Keratinocyte (primary cell): Measurements from ENCODE around the gene FMO4. TPM values are rescaled to one million over a fixed set of nuclear protein-coding genes. Genes with fewer than 3 reads are reported as not detected.
"Not testable (repeated sequence)": the region's sequence is repeated elsewhere in the genome, so short reads cannot be mapped to it uniquely, and the experiment has no call there.

Source experiments
- DNase-seq: peaks from one replicate; pipeline ENCODE4 v3.0.0-alpha.2; 2011; ENCODE audit warnings: low read depth, missing footprints, low spot score
- FAIRE-seq: peaks from 2 replicates; lab custom pipeline; 2011; peaks lifted over from hg19 to GRCh38; lab: Jason Lieb, UNC
- H2AFZ ChIP-seq: 2 replicates; pipeline ENCODE4 v1.6.0; 2012; ENCODE audit warnings: low read length, control low read depth, inconsistent platforms; ENCODE audit not compliant: control insufficient read depth
- H3K27ac ChIP-seq: 2 replicates; pipeline ENCODE4 v1.5.1; 2011; ENCODE audit warnings: low read length; ENCODE audit not compliant: control insufficient read depth, insufficient read depth
- H3K27me3 ChIP-seq: 3 replicates; pipeline ENCODE4 v1.6.0; 2011; ENCODE audit warnings: low read length; ENCODE audit not compliant: control insufficient read depth, insufficient read depth; ENCODE audit errors: extremely low read depth
- H3K36me3 ChIP-seq, 2 experiments: 2 replicates in 1 of 2; 3 replicates in 1 of 2; pipeline ENCODE4 v1.5.1; 2011; ENCODE audit warnings: low read length in 2 of 2, mild to moderate bottlenecking in 1 of 2; ENCODE audit not compliant: control insufficient read depth in 2 of 2, insufficient read depth in 2 of 2; ENCODE audit errors: extremely low read depth in 1 of 2
- H3K4me1 ChIP-seq: 3 replicates; pipeline ENCODE4 v1.5.1; 2011; ENCODE audit warnings: low read length; ENCODE audit not compliant: control insufficient read depth, insufficient read depth; ENCODE audit errors: extremely low read depth
- H3K4me2 ChIP-seq: 3 replicates; pipeline ENCODE4 v1.6.0; 2011; ENCODE audit warnings: low read depth, low read length; ENCODE audit not compliant: control insufficient read depth, insufficient read depth; ENCODE audit errors: extremely low read depth
- H3K4me3 ChIP-seq, 3 experiments: fragments of 200-600 bp in 1 of 3; sonication (generic) in 1 of 3; 2 replicates in 2 of 3; 3 replicates in 1 of 3; pipeline ENCODE4 v1.5.1; 2011 to 2016; ENCODE audit warnings: low read length in 3 of 3, mild to moderate bottlenecking in 3 of 3, control low read depth in 2 of 3, inconsistent platforms in 1 of 3, low read depth in 1 of 3, mixed read lengths in 1 of 3, mixed run types in 1 of 3, moderate library complexity in 1 of 3; ENCODE audit not compliant: control insufficient read depth in 2 of 3, insufficient read depth in 2 of 3; ENCODE audit errors: extremely low read depth in 1 of 3
- H3K79me2 ChIP-seq: 2 replicates; pipeline ENCODE4 v1.6.0; 2012; ENCODE audit warnings: low read length; ENCODE audit not compliant: control insufficient read depth, insufficient read depth
- H3K9ac ChIP-seq: 3 replicates; pipeline ENCODE4 v1.6.0; 2011; ENCODE audit warnings: low read length; ENCODE audit not compliant: control insufficient read depth, insufficient read depth; ENCODE audit errors: extremely low read depth
- H3K9me1 ChIP-seq: 3 replicates; pipeline ENCODE4 v1.6.0; 2011; ENCODE audit warnings: low read length; ENCODE audit not compliant: control insufficient read depth, insufficient read depth; ENCODE audit errors: extremely low read depth
- H3K9me3 ChIP-seq: 2 replicates; pipeline ENCODE4 v1.5.1; 2012; ENCODE audit warnings: low read depth, low read length; ENCODE audit not compliant: control insufficient read depth
- H4K20me1 ChIP-seq: 3 replicates; pipeline ENCODE4 v1.6.0; 2011; ENCODE audit warnings: low read length; ENCODE audit not compliant: control insufficient read depth, insufficient read depth; ENCODE audit errors: extremely low read depth
- CTCF ChIP-seq, 3 experiments: IDR thresholded peaks in 1 of 3; conservative IDR thresholded peaks in 1 of 3; optimal IDR thresholded peaks in 1 of 3; 2 replicates in 2 of 3; 3 replicates in 1 of 3; pipeline versions ENCODE3 to v1.5.1; 2011; ENCODE audit warnings: low read length in 3 of 3, mild to moderate bottlenecking in 3 of 3, moderate library complexity in 2 of 3, control low read depth in 1 of 3, inconsistent platforms in 1 of 3; ENCODE audit not compliant: insufficient read depth in 2 of 3; ENCODE audit errors: extremely low read depth in 1 of 3
- EZH2 ChIP-seq: IDR thresholded peaks from one replicate; pipeline ENCODE4 v1.6.1; 2012; ENCODE audit warnings: inconsistent platforms, mild to moderate bottlenecking, low read length, moderate library complexity
- dilution Hi-C: fragments of 300-500 bp; cut with MboI; formaldehyde crosslinking; loops from one replicate; pipeline ENCODE4 v1.7.0; 2020; ENCODE audit warnings: low sequenced_read_pairs; ENCODE audit not compliant: extremely low pct_ligation_motif_present
- polyA plus RNA-seq, 5 experiments: library from polyadenylated mRNA; depleted of rRNA in 3 of 5; stranded (reverse) in 3 of 5; stranded (forward) in 1 of 5; unstranded in 1 of 5; fragments of >200 nt; gene quantifications; 1 replicate in 1 of 5; 2 replicates in 3 of 5; 3 replicates in 1 of 5; pipeline versions ENCODE4 v1.2.1 to v1.2.3, GENCODE V29; 2011 to 2012; ENCODE audit warnings: missing spikeins in 2 of 5, low read depth in 1 of 5, low replicate concordance in 1 of 5

The FMO4 gene
- polyA plus RNA-seq, 1 donor (not counting 4 experiments of a cell fraction or from before 2014, with no cell fraction given): 4.7 TPM

DNA sequence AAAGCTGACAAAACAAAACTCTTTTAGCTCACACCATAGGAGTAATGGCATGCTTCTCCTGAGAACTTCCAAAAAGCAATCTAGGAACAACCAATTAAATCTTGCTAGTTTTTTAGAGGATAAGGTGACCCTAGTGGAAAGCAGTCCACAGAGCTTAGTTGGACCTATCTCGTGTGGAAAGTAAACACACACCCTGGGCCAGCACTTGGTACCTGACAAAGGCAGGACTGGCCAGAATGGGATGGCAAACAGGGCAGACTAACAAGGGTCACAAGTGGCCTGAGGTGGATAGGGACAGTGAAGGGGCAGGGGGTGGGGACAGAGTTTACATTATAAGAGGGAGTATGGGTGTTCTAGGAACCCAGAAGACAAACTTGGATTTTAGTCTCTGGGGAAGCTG is 22.0 kb downstream of the FMO4 start:
- H3K4me1 ChIP-seq: no peaks in the 10 kb centered on the region

DNA sequence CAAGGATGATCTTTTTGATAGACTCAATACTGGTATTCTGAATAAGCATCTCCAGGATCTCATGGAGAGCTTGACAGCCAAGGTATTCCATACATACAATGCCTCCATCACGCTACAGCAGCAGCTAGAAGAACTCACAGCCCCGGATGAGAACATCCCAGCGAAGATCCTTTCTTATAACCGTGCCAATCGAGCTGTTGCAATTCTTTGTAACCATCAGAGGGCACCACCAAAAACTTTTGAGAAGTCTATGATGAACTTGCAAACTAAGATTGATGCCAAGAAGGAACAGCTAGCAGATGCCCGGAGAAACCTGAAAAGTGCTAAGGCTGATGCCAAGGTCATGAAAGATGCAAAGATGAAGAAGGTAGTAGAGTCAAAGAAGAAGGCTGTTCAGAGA is 25.4 kb downstream of the FMO4 start:
- H3K27ac ChIP-seq, H3K36me3 ChIP-seq, H3K27me3 ChIP-seq, H2AFZ ChIP-seq, H3K9me3 ChIP-seq, dilution Hi-C loops, H3K9ac ChIP-seq, H3K4me2 ChIP-seq, H3K4me1 ChIP-seq, H4K20me1 ChIP-seq, H3K79me2 ChIP-seq, DNase-seq, H3K9me1 ChIP-seq, H3K4me3 ChIP-seq: not testable (repeated sequence)
- FAIRE-seq: peak; percentile 75

More for the DNA sequence above, 22.0 kb downstream of the FMO4 start:
- Histone ChIP-seq H3K9me1 (no peaks in the 10 kb centered on the region), H3K27me3 (no peaks in the 10 kb centered on the region), H3K4me2 (no peak overlapping the region), H3K27ac (no peak overlapping the region), H3K36me3 (no peaks in the 10 kb centered on the region), H3K9me3 (no peaks in the 10 kb centered on the region), H4K20me1 (no peaks in the 10 kb centered on the region), H3K4me3 (no peak overlapping the region), H3K79me2 (no peaks in the 10 kb centered on the region), H3K9ac (no peak overlapping the region), H2AFZ (no peak overlapping the region)
- no peak for FAIRE-seq
- no peak for DNase-seq
- dilution Hi-C loops: no loop called here
- TF ChIP-seq EZH2 (no peak), CTCF (optimal IDR thresholded peaks at IDR 0.05 in 1 of 3, IDR thresholded peaks at IDR 0.05 in 1 of 3, conservative IDR thresholded peaks at IDR 0.05 in 1 of 3; ENCODE audit: extremely low read depth in 1 of 3, insufficient read depth in 2 of 3, low read length in 3 of 3) (no peak)

DNA sequence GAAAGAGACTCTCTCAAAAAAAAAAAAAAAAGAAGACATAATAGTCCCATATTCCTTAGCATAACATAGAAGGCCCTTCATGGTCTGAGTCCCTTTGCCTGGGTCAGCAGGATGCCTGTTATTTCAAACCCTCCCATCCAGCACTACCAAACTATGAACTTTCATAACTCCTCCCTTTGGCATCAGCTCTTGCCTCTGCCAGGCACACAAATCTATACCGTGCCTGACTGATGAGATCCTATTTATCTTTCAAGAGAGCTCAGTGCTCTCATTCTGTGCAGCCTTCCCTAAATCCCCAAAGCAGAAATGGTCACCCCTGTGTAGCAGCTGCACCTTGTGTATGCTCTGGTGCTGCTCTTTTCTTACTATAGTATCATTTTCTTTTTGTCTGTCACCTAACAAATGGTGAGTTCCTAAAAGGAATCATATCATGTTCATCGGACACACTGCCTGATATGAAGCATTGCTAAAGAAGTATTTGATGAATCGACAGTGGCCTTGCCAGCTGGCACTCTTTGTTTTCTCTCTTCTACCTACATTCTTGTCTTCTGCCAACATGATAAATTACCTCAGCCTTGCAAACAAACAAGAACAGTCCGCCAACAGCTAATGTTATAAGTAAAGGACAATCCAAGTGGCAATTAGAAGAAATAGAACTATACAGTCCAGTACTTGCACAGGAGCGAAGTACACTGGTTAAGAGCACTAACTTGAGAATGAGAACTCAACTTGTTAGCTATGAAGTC is 29.9 kb downstream of the FMO4 start:
- TF ChIP-seq EZH2 (no peak), CTCF (optimal IDR thresholded peaks at IDR 0.05 in 1 of 3, IDR thresholded peaks at IDR 0.05 in 1 of 3, conservative IDR thresholded peaks at IDR 0.05 in 1 of 3; ENCODE audit: extremely low read depth in 1 of 3, insufficient read depth in 2 of 3, low read length in 3 of 3) (no peak)

More for the DNA sequence above, 29.9 kb downstream of the FMO4 start:
- H3K36me3 ChIP-seq: no peaks in the 10 kb centered on the region
- no peaks in the 10 kb centered on the region for H3K9me1 ChIP-seq
- H3K27me3 ChIP-seq: no peaks in the 10 kb centered on the region
- no peak overlapping the region for H3K27ac ChIP-seq
- no peaks in the 10 kb centered on the region for H3K9me3 ChIP-seq
- no peaks in the 10 kb centered on the region for H4K20me1 ChIP-seq
- H3K4me1 ChIP-seq: no peaks in the 10 kb centered on the region
- H3K4me2 ChIP-seq: no peak overlapping the region
- H3K4me3 ChIP-seq: no peak overlapping the region
- FAIRE-seq (no peak), DNase-seq (no peak)
- H3K79me2 ChIP-seq: no peaks in the 10 kb centered on the region
- H3K9ac ChIP-seq: no peak overlapping the region
- dilution Hi-C loops: no loop called here
- H2AFZ ChIP-seq: peak overlapping the region; percentile 4
